Neural cell (in vitro differentiated cells): ENCODE data around the gene CFAP99. TPM values are rescaled to one million over a fixed set of nuclear protein-coding genes. Genes with fewer than 3 reads are reported as not detected.
A peak's percentile ranks its signal among the peaks of the same experiment; 100 is the strongest.

Source experiments
- H2AFZ ChIP-seq: fragments of 200-600, 300-800 bp; sonication (generic), shearing (Covaris generic); 2 replicates; pipeline ENCODE4 v1.6.0; 2014; ENCODE audit warnings: low read depth, mild to moderate bottlenecking, antibody characterized with exemption, low read length, moderate library complexity
- H3F3A ChIP-seq: fragments of 200-600 bp; shearing (Covaris generic); 2 replicates; pipeline ENCODE4 v1.6.1; 2016; ENCODE audit warnings: mild to moderate bottlenecking, moderate library complexity, mixed read lengths, antibody characterized with exemption, low read length; ENCODE audit not compliant: insufficient read depth, poor library complexity, severe bottlenecking
- H3K27ac ChIP-seq: fragments of 200-600, 300-800 bp; sonication (generic), shearing (Covaris generic); 2 replicates; pipeline ENCODE4 v1.5.1; 2014; ENCODE audit warnings: mild to moderate bottlenecking, low read length, moderate library complexity
- H3K27me3 ChIP-seq: fragments of 300-800, 200-600 bp; sonication (generic), shearing (Covaris generic); 2 replicates; pipeline ENCODE4 v1.6.0; 2014; ENCODE audit warnings: mild to moderate bottlenecking, low read depth, low read length, moderate library complexity; ENCODE audit not compliant: insufficient read depth
- H3K36me3 ChIP-seq: fragments of 300-800, 200-600 bp; sonication (generic), shearing (Covaris generic); 2 replicates; pipeline ENCODE4 v1.5.1; 2014; ENCODE audit warnings: mild to moderate bottlenecking, antibody characterized with exemption, low read length, moderate library complexity; ENCODE audit not compliant: insufficient read depth
- H3K4me2 ChIP-seq: fragments of 300-800, 200-600 bp; sonication (generic), shearing (Covaris generic); 2 replicates; pipeline ENCODE4 v1.6.0; 2014; ENCODE audit warnings: mild to moderate bottlenecking, low read length
- H3K4me3 ChIP-seq: fragments of 300-800, 200-600 bp; sonication (generic), shearing (Covaris generic); 2 replicates; pipeline ENCODE4 v1.5.1; 2014; ENCODE audit warnings: mild to moderate bottlenecking, low read length, moderate library complexity
- H3K79me2 ChIP-seq: fragments of 200-600 bp; shearing (Covaris generic); replicated peaks from 2 replicates; pipeline ENCODE4 v1.6.0; 2014; ENCODE audit warnings: mild to moderate bottlenecking, low read length, moderate library complexity; ENCODE audit not compliant: insufficient read depth
- H3K9ac ChIP-seq: fragments of 300-800, 200-600 bp; sonication (generic), shearing (Covaris generic); 2 replicates; pipeline ENCODE4 v1.6.1; 2016; ENCODE audit warnings: mild to moderate bottlenecking, low read length, mixed read lengths
- H3K9me2 ChIP-seq: fragments of 200-600 bp; shearing (Covaris generic); 2 replicates; pipeline ENCODE4 v1.6.1; 2016; ENCODE audit warnings: mild to moderate bottlenecking, low read length, mixed read lengths; ENCODE audit not compliant: insufficient read depth
- H3K9me3 ChIP-seq: fragments of 200-600, 300-800 bp; sonication (generic), shearing (Covaris generic); 2 replicates; pipeline ENCODE4 v1.6.1; 2016; ENCODE audit warnings: mild to moderate bottlenecking, mixed run types, low read length, moderate library complexity, mixed read lengths
- H4K20me1 ChIP-seq: fragments of 200-600 bp; shearing (Covaris generic); 2 replicates; pipeline ENCODE4 v1.6.1; 2016; ENCODE audit warnings: mild to moderate bottlenecking, mixed run types; ENCODE audit not compliant: insufficient read depth
- CTCF ChIP-seq: fragments of 450-650 bp; IDR thresholded peaks from 2 replicates; pipeline ENCODE4 v1.5.1; 2014; ENCODE audit warnings: antibody characterized with exemption, mild to moderate bottlenecking, moderate library complexity; ENCODE audit not compliant: poor library complexity, severe bottlenecking
- EP300 ChIP-seq: fragments of 450-650 bp; conservative IDR thresholded peaks from 2 replicates; pipeline ENCODE4 v1.6.1; 2014; ENCODE audit warnings: antibody characterized with exemption, mild to moderate bottlenecking, moderate library complexity; ENCODE audit not compliant: poor library complexity, severe bottlenecking
- EZH2 ChIP-seq: fragments of 200-600, 300-800 bp; shearing (Covaris generic), sonication (generic); IDR thresholded peaks from 2 replicates; pipeline ENCODE4 v1.6.1; 2014; ENCODE audit warnings: antibody characterized with exemption, low read length, borderline replicate concordance, mild to moderate bottlenecking; ENCODE audit not compliant: insufficient read depth, poor library complexity, severe bottlenecking
- MXI1 ChIP-seq: fragments of 450-650 bp; conservative IDR thresholded peaks from 2 replicates; pipeline ENCODE4 v1.6.1; 2014; ENCODE audit warnings: antibody characterized with exemption, mild to moderate bottlenecking; ENCODE audit not compliant: poor library complexity, severe bottlenecking
- POLR2AphosphoS5 ChIP-seq: IDR thresholded peaks from 2 replicates; pipeline ENCODE4 v1.6.1; 2012
- RAD21 ChIP-seq: fragments of 450-650 bp; conservative IDR thresholded peaks from 2 replicates; pipeline ENCODE4 v1.6.1; 2014; ENCODE audit warnings: antibody characterized with exemption, mild to moderate bottlenecking, moderate library complexity
- REST ChIP-seq: IDR thresholded peaks from 2 replicates; pipeline ENCODE4 v1.6.1; 2012; ENCODE audit warnings: borderline replicate concordance
- SMC3 ChIP-seq: fragments of 450-650 bp; conservative IDR thresholded peaks from 2 replicates; pipeline ENCODE4 v1.6.1; 2014; ENCODE audit warnings: antibody characterized with exemption, mild to moderate bottlenecking, moderate library complexity; ENCODE audit not compliant: poor library complexity
- TAF1 ChIP-seq: IDR thresholded peaks from 2 replicates; pipeline ENCODE4 v1.6.1; 2012; ENCODE audit warnings: low read depth
- polyA plus RNA-seq: library from polyadenylated mRNA; depleted of rRNA; stranded (reverse); fragments of >200 nt; gene quantifications from 2 replicates; pipeline ENCODE4 v1.2.3, GENCODE V29; 2014

Gene CFAP99
- polyA plus RNA-seq, 1 donor from 2014 or later, result not detected

- H3K27me3 ChIP-seq, result peaks cover 60% of the 10 kb centered on the region
- H2AFZ ChIP-seq, result no peak overlapping the region
- H3F3A ChIP-seq, result no peaks in the 10 kb centered on the region
- no peaks in the 10 kb centered on the region for H3K9me3 ChIP-seq
- H3K4me3 ChIP-seq, result no peak overlapping the region
- no peaks in the 10 kb centered on the region for H4K20me1 ChIP-seq
- H3K36me3 ChIP-seq, result no peaks in the 10 kb centered on the region
- H3K9me2 ChIP-seq, result no peaks in the 10 kb centered on the region
- H3K27ac ChIP-seq, result no peak overlapping the region
- TF ChIP-seq TAF1 (no peak), RAD21 (no peak), EZH2 (no peak), MXI1 (no peak), SMC3 (no peak), CTCF (no peak), POLR2AphosphoS5 (no peak), REST (no peak), EP300 (no peak)
- H3K79me2 ChIP-seq, result no peaks in the 10 kb centered on the region
- H3K9ac ChIP-seq, result no peak overlapping the region
- H3K4me2 ChIP-seq, result no peak overlapping the region
Observed at GRCh38 chr4:2412534-2412884, 6.2 kb upstream of the CFAP99 start.

GRCh38 chr4:2412885-2413716 is 5.7 kb upstream of the CFAP99 start:
- H3K9me2 ChIP-seq, result no peaks in the 10 kb centered on the region
- no peak overlapping the region for H3K27ac ChIP-seq
- H3K4me3 ChIP-seq, result no peak overlapping the region
- no peak overlapping the region for H3K4me2 ChIP-seq
- no peaks in the 10 kb centered on the region for H3K36me3 ChIP-seq
- H4K20me1 ChIP-seq, result no peaks in the 10 kb centered on the region
- TF ChIP-seq CTCF (peak; percentile 23), MXI1 (no peak), POLR2AphosphoS5 (no peak), REST (no peak), TAF1 (no peak), EP300 (no peak), RAD21 (no peak), SMC3 (no peak)
- H3F3A ChIP-seq, result no peaks in the 10 kb centered on the region
- H3K9ac ChIP-seq, result no peak overlapping the region
- peaks cover 66% of the 10 kb centered on the region for H3K27me3 ChIP-seq
- H2AFZ ChIP-seq, result no peak overlapping the region
- H3K79me2 ChIP-seq, result no peaks in the 10 kb centered on the region
- H3K9me3 ChIP-seq, result no peaks in the 10 kb centered on the region
